ENCODE measurements around the gene PCCA.
"Not testable (repeated sequence)": the region's sequence is repeated elsewhere in the genome, so short reads cannot be mapped to it uniquely, and the experiment has no call there.

PCCA gene

DNA sequence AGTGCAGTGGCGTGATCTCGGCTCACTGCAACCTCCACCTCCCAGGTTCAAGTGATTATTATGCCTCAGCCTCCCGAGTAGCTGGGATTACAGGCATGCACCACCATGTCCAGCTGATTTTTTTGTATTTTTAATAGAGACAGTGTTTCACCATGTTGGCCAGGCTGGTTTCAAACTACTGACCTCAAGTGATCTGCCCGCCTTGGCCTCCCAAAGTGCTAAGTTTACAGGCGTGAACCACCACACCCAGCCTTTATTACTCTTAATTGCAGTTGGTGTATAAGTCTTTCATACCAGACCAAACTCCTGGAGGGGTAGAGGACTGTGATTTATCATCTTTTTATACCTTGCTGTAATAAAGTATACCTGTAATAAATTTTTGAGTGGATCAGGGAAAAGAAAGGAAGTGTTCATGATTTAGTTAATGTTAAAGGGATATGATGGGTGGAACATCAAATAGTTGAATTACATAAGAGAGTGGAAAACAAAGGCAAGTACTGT is 52.6 kb downstream of the PCCA start:
- not testable (repeated sequence) for DNase-seq (ENCODE audit: low read depth in 2 of 2)

DNA sequence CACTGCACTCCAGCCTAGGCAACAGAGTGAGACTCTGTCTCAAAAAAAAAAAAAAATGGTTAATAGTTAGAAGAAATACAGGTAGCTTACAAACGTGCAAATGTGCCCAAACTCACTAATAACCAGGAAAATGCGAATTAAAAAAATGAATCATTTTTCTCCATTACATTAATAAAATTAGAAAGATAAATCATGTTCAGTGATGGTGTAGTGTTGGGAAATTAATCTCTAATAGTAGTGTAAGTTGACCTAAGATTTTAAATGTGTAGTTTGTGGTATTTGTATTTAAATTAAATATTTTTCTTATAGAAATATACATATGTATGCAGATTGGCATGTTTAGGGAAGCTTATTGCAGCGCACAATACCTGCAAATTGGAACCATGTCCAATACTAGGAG is 57.6 kb downstream of the PCCA start:
- no peak for DNase-seq (ENCODE audit: low read depth in 2 of 2)

DNA sequence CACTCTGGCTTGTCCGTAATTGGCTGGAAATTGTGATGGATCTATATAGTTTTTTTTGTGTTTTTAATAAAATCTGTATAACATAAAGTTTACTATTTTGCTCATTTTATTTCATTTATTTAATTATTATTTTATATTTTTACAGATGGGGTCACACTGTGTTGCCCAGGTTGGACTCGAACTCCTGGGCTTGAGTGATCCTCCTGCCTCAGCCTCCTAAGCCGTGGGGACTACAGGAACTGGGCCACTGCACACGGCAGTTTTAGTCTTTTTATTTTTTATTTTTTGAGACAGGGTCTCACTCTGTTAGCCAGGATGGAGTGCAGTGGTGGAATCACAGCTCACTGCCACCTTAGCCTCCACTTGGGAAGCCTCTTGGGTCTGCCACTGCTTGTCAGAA is 58.9 kb downstream of the PCCA start:
- no peak for DNase-seq (ENCODE audit: low read depth in 2 of 2)

DNA sequence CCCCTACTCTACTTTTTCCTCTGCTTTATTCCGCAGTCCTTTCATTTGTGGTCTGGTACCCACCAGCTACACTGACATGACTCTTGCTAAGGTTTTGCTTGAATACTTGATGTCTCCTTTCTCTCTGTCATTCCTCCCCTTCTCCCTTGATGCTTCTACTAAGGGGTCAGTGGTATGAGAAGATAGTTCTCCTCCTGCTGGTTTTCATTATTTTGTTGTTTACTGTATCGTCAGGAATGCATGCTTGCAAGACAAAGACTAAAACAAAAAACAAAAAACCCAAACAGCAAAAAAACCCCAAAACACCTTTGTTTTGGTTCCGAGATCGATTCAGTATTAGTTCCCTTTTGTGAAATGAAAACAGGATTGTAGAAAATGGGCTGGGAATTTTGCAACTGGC is 59.5 kb downstream of the PCCA start:
- DNase-seq (ENCODE audit: low read depth in 2 of 2), result no peak

DNA sequence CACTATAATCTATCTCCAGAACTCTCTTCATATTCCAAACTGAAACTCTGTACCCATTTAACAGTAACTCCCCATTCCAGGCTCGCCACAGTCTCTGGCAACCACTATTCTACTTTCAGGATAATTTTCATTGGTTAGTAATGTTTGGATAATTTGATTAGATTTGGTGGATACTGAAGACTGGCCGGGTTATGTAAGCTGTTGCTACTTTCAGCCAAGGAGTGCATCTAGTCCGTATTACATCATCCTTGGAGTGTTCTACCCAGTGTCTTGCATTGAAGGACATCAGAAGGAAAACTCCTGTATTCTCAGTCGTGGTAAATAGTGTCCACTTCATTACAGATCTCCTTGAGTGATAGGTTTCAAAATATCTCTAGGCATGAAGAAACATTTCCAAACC is 60.5 kb downstream of the PCCA start:
- no peak for DNase-seq (ENCODE audit: low read depth in 2 of 2)

DNA sequence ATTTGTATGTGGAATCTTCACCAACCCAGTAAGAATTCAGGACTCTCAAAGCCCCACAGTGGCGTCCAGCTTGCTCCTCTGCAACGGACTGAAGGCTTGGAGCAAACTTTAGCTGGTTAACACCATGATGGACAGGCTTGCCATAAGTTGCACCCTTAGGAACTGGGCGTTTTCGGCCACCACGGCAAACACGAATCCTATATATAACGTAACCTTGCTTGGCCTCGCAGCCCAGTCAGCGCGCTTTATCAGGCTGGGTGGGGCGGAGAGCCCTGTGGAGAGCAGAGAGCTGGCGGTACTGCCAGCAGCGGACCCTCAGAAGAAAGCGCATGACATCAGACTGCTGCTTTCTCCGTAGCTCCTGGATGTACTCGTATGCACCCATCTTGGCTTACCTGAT is 61.8 kb downstream of the PCCA start:
- DNase-seq (ENCODE audit: low read depth in 2 of 2), result not testable (repeated sequence)

DNA sequence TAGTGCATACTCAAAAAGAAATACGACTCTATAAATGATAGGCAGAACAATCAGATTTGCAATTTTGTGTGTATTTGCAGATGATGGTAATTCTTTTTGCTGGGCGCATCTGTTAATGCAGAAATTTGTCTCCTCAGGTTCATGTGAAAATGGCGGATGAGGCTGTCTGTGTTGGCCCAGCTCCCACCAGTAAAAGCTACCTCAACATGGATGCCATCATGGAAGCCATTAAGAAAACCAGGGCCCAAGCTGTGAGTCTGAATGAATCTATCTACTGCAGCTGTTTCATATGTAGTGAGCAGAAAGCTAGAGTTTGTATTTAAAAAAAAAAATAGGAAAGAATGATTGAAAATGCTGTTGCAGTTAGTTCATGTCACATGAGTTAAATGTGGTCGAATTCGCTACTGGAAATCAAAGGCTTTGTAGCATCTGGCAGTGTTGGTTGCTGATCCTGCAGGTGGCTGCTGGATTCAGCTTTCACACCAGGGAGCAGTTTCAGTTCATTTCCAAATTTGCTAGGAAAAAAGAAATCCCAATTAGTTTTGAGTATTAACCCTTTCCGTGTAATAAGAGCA is 66.0 kb downstream of the PCCA start:
- no peak for DNase-seq (ENCODE audit: low read depth in 2 of 2)

DNA sequence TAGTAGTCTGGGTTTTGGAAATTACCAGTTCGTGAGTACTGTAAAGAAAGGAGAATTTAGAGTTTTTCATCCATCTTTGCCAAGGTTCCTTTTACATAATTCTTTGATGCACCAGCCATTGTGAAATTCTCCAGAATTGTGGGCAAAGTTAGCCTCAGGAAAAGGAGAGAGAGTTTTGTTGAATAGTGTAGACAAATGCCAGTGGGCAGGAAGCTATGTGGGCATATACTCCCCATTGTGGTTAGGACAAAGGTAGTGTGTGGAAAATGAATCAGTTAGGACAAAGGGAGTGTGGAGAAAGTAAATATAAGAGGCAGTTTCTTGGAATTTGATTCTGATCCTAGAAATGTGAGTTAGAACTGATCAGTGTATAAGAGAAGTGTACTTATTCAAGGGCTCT is 67.9 kb downstream of the PCCA start:
- DNase-seq (ENCODE audit: low read depth in 2 of 2), result no peak

DNA sequence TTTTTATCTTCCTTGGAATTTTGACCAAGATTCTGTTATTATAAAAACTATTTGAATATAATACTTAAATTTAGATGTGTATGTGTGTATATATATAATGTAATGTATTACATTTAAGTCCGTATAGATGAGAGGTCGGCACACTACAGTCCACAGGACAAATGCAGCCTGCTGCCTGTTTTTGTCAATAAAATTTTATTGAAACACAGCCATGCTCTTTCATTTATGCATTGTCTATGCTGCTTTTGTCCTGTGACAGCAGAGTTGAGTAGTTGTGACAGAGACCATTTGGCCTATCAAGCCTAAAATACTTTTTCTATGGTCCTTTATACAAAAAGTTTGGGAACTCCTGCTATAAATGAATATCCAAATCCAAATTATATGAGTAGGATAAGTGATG is 69.7 kb downstream of the PCCA start:
- DNase-seq (ENCODE audit: low read depth in 2 of 2), result no peak

DNA sequence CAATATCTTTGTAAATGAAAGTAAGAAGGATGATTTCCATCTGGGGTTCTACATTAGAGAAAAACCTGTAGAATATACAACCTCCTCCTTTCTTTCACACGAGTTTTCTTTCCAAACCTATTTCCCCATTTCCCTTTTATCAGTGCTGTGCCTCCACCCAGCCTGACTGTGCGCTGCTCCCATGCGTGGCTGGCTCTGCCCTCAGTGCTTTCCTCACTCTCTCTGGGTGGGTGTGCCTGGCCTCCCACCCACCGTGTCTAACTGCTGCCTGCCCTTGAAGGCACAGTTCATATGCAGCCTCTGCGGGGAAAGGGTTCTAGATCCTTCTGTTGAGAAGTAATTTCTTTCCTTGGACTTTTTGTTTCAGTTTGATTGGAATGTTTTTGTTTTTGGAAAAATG is 70.7 kb downstream of the PCCA start:
- DNase-seq (ENCODE audit: low read depth in 2 of 2), result no peak

DNA sequence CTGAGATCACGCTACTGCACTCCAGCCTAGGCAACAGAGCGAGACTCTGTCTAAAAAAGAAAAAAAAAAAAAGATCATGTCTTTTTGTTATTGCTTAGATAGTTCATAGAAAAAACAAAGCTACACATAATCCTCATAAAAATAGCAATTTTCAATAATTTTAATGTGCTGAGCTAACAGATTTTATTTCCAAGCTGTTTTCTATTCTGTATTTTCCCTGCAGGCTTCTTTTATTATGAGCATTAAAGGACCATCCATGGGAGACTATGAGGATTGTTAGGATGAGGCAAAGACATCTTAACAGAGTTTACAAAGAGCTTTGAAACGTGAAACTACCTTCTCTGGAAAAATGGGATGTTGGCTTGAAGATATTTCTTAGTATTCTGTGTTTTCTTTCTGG is 71.6 kb downstream of the PCCA start:
- DNase-seq (ENCODE audit: low read depth in 2 of 2), result no peak

DNA sequence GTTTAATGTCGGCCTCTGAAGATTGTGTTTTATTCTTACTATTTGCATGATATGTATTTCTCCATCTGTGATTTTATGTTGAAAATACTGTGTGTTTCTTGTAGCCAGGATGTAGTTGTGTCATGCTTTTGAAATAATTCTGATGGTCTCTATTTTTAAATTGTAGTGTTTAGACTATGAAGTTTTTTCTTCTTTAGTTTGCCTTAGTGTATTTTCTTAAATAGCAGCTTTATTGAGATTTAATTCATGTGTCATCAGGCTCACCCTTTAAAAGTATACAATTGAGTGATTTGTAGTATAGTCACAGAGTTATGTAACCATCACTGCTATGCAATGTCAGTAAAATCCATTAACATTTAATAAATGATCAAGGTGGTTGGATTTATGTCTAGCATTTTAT is 74.5 kb downstream of the PCCA start:
- no peak for DNase-seq (ENCODE audit: low read depth in 2 of 2)

DNA sequence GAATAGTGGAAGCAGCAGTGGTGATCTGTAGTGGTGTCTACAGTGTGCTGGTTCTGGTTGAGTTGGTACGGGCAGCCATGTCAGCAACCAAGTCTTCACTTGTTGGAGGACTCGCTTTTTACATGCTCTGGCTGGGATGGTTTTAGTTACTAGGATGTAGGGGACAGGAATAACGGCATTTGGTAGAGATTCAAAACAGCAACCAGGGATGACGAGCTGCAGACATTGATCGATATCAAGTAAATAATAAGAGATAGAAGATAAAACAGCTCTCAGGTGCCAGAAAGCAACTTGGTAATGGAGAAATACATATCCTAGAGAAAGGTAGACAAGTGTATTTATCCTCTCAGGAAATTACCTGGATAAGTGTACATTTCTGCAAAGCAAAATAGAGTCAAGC is 84.3 kb downstream of the PCCA start:
- no peak for DNase-seq (ENCODE audit: low read depth in 2 of 2)

DNA sequence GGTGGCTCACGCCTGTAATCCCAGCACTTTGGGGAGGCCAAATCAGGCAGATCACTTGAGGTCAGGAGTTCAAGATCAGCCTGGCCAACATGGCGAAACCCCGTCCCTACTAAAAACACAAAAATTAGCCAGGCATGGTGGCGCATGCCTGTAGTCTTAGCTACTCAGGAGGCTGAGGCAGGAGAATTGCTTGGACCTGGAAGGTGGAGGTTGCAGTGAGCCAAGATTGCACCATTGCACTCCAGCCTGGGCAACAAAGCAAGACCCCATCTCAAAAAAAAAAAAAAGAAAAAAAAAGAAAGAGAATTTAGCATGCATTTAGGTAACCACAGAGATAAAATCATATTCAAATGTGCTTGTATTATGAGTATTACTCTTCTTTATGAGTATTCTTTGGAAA is 85.6 kb downstream of the PCCA start:
- not testable (repeated sequence) for DNase-seq (ENCODE audit: low read depth in 2 of 2)

DNA sequence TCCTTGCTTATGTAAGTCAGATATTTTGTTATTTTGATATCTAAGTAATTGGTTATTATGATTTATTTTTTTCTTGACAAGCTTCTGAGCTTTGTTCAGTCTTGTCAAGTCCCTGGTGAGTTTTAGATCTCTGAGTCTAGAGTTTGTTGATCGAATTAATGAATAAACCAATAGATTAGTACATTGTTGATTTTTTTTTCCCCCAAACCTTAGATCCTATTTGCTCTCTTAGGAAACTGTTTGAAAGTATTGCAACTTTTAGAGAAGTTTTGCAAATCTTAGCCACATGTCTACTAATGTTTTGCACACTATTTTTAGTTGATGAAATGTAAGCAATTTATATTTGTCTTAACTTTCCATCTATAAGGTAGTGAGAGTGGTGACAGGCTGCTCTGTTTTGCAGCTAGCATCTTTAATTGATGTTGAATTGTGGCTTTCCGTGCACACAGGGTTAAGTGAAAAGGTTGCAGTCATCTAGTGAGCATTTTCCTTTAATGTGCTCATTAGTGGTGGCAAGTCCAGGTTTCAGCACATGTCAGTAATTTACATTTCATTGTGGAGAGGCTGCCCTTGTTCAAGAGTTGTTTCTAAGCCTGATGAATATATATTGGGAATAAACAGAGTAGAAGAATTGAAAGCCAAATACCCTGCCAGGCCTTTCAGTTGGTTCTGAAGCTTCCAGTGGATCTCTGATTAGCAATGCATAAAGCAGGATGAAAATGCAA is 86.3 kb downstream of the PCCA start:
- DNase-seq (ENCODE audit: low read depth in 2 of 2), result no peak

DNA sequence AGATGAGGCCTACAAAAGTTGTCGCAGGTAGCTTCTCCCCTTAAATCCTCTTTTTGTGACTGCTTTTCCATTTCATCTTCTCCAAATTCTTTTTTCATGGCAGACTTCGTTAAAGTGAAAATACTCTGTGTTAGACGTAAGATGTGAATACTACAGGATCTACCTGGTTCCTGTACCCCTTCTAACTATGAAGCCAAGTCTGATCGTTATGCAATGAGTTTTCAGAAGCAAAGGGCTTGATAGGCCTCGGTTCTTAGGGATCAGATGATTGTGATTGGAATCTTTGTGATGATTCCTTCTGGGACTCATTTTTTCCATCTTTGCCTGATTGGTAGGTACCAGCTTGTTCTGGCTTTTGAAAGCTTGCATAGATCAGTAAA is 86.9 kb downstream of the PCCA start:
- DNase-seq (ENCODE audit: low read depth in 2 of 2), result no peak

DNA sequence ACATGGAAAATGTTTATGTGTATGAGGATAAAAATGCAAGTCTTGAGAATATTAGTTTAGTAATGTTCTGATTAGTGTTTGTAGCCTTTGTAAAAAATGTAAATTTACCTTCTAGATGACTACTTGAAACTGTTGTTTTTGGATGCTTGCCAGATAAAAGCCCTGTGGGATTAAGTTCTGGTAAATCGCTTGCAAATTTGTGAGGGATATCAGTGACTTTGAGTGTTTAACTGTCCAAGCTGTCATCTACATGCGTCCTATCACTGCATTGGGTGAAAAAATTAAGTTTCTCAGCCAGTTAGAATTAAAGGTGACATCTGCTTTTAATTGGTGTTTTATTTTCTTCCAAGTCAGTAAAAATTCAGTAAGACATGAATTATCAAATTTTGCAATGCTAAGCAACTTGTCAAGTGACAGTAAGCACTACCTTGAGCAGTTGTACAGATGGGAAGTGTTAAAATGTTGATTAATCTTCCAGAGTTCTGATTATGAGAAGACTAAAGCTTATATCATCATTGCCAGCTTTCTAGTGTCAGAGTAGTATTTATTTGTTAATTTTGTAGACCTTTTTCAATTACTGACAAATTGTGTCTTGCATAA is 88.0 kb downstream of the PCCA start:
- DNase-seq (ENCODE audit: low read depth in 2 of 2), result no peak

DNA sequence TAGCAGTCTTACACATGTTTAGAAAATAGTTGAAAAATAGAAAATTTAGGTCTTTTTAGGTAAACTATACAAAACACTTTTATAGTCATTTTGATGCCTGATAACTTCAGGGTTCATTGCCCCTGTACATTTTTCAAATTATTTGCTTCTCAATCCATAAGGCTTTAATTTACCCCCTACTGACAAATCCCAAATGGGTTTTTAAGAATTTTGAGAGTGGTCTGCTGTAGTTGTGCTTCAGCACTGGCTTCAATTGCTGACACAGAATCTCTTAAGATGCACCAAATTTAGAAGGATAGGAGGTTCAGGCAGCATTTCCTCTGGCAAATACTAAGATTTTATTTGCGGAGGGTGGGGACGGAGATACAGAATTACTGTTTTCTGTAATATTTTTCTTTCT is 89.4 kb downstream of the PCCA start:
- DNase-seq (ENCODE audit: low read depth in 2 of 2), result no peak

DNA sequence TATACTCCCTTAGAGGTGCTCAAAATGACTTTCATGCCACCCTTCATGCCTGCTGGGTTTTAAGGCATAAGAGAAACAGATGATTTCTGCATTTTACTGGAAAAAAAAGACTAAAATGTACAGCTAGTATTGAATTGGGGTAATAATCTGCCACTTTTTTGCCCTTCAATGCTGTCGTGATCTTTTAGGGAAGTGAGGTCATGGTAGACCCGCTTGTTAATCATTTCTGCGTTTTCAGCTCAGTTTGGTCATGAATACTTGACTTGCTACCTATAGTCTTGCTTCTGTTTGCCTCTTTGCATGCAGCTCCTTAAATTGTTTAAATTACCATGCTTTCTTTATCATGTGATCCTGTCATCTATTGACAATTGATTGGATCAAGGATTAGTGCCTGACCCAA is 90.4 kb downstream of the PCCA start:
- no peak for DNase-seq (ENCODE audit: low read depth in 2 of 2)

DNA sequence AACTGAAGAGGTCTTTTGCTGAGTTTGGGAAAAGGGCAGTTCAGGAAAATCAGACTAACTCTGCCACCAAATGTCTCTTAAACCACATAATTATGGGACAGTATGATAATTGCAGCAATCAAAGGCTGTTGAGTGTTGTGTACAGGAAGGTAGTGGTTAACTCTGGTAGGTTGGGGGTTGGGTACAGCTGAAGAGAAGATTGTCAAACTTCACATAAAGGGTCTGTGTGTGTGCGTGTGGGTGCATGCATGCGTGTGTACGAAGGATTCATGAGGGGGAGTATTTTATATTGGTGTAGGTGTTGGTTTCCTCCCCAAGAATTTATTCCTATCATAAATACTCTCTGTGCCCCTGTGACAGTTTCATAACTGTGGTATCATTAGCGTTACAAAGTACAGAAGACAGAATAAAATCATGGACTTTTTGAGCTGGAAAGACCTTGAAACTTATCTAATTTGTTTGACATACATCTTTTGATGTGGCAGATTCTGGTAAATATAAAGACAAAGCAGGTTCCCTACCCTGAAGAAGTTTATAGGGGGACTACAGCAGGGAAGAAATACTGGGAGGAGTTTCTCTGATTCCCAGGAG is 94.1 kb downstream of the PCCA start:
- DNase-seq (ENCODE audit: low read depth in 2 of 2), result no peak

DNA sequence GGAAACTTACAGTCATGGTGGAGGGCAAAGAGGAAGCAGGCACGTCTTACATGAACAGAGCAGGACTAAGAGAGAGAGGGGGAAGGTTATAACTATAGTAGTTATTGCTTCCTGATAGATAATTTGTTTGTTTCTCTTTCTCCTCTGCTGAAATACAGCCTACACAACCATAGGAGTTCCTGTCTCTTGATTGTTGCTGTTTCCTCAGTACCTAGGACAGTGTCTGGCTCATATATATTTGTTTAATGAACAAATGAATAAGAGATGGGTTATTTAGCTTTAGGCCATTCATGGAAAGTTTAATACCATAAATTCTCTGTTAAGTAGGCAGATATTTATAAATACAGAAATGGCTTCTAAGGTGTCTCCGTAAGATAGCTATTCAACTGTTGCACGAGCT is 95.2 kb downstream of the PCCA start:
- DNase-seq (ENCODE audit: low read depth in 2 of 2), result no peak

DNA sequence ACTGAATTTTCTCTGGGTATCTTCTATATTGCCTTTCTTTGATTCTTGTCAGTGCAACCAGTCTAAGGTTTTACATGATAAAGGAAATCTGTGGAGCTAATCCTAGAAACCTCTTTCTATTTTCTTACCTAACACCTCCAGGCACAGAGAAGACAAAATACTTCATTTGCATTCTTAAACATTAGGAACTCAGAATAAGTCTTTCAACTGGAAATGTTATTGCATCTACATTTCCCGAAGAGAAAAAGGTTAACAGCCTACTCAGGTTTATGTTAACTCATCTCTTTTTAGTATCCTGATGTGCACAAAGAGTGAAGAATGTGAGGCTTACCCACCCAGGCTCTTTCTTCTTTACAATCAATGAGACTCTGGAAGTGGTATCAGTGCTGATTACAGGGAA is 106.7 kb downstream of the PCCA start:
- no peak for DNase-seq (ENCODE audit: low read depth in 2 of 2)

DNA sequence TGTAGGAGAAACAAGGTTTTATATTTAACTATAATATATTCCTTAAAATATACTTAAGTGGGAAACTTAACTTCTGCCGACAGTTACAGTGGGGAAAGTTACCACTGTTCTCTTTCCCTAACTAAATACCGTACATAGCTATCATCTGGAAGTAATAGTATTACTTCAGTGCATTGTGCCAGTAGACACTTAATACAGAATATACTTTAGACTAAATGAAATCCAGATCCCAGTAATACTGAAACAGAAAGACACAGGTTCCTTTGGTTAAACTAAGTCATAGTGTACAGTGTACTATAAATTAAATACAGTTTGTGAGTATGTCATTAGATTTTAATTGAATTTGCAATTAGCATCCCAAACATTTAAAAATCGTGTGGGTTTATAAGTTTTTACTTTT is 107.5 kb downstream of the PCCA start:
- no peak for DNase-seq (ENCODE audit: low read depth in 2 of 2)

Data from stimulated activated CD8-positive, alpha-beta memory T cell treated with anti-CD3 and anti-CD28 coated beads, Interleukin-7, amount 100 ng/mL, for 4 hours (primary cell).